Epithelial cell of esophagus (primary cell): ENCODE measurements around the gene DIP2A.

Experiments
- DNase-seq: peaks from one replicate; pipeline ENCODE4 v3.0.0; 2010; ENCODE audit warnings: low read depth
- H3K4me3 ChIP-seq: 2 replicates; pipeline ENCODE4 v1.5.1; 2011; ENCODE audit warnings: mild to moderate bottlenecking, low read length, control low read depth
- TF ChIP-seq, protein P1 (sequence below): IDR thresholded peaks from 2 replicates; pipeline ENCODE4 v1.5.1; 2011; ENCODE audit warnings: low read depth, mild to moderate bottlenecking, low read length, control low read depth, inconsistent platforms; ENCODE audit not compliant: insufficient read depth; ENCODE audit errors: missing control alignments

DIP2A gene

DNA sequence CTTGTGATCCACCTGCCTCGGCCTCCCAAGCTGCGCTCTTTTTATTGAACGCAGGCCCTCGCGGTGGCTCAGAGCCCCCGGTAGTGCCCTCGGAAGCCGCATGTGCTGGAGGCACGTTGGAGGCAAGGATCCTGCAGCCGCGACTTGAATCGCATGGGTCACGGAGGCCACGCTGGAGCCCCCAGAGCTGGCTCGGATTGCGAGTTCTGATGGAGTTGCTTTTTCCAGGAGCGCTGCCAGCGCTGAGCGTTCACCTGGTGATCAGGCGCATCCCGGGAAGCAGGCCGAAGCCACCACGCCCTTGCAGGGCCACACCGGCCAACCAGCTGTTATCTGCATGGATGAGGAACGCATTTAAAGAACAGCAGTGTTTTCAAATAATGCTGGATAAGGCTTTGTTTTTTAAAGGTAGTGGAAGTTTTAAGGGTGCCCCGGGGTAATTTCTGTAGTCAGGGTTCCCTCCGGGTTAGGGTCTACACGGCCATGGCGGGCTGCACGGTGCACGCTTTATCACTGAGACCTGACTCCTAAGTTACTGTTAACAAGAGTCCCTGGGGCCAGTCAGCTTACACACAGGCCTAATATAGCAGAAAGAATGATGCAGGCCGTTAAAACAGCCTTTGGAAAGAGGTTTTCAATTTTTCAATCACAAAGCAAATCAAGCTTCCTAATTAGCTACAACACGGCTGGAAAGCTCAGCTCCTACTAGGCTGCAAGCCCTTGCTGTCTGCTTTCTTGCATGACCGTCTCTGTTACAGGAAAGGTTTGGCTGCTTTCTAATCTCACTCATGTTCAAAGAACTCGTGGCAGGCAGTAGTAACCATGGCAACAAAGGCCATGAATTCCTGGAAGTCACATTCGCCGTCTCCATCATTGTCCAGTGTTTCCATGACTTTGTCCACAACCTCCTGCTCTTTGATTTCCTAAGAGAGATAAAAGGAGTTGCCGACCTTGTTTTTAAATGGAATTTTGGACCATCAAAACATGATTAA lies 140.2 kb downstream of the DIP2A start:
- TF ChIP-seq, protein P1, sequence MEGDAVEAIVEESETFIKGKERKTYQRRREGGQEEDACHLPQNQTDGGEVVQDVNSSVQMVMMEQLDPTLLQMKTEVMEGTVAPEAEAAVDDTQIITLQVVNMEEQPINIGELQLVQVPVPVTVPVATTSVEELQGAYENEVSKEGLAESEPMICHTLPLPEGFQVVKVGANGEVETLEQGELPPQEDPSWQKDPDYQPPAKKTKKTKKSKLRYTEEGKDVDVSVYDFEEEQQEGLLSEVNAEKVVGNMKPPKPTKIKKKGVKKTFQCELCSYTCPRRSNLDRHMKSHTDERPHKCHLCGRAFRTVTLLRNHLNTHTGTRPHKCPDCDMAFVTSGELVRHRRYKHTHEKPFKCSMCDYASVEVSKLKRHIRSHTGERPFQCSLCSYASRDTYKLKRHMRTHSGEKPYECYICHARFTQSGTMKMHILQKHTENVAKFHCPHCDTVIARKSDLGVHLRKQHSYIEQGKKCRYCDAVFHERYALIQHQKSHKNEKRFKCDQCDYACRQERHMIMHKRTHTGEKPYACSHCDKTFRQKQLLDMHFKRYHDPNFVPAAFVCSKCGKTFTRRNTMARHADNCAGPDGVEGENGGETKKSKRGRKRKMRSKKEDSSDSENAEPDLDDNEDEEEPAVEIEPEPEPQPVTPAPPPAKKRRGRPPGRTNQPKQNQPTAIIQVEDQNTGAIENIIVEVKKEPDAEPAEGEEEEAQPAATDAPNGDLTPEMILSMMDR, result no peak
- no peak for DNase-seq

DNA sequence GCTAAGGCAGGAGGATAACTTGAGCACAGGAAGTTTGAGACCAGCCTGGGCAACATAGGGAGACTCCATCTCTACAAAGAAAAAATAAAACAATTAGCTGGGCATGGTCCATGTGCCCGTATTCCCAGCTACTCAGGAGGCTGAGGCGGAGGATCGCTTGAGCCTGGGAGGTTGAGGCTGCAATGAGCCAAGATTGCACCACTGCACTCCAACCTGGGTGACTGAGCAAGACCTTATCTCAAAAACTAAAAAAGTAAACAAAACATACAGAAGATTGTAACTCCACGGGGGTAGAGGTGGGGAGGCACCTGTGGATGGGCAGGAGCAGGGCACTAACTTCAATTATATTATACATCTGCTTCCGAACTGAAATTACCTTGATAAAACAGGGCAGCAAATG lies 141.6 kb downstream of the DIP2A start:
- H3K4me3 ChIP-seq, result no peak overlapping the region
- TF ChIP-seq, protein P1, result no peak
- no peak for DNase-seq

More for the DNA sequence above, 140.2 kb downstream of the DIP2A start:
- H3K4me3 ChIP-seq, result no peak overlapping the region

GRCh38 chr21:46600978-46601377 lies 142.3 kb downstream of the DIP2A start:
- no peak overlapping the region for H3K4me3 ChIP-seq
- no peak for DNase-seq
- TF ChIP-seq, protein P1, result no peak

GRCh38 chr21:46603228-46603627 lies 144.5 kb downstream of the DIP2A start:
- no peak overlapping the region for H3K4me3 ChIP-seq
- TF ChIP-seq, protein P1, result no peak
- DNase-seq, result peak; percentile 11

DNA sequence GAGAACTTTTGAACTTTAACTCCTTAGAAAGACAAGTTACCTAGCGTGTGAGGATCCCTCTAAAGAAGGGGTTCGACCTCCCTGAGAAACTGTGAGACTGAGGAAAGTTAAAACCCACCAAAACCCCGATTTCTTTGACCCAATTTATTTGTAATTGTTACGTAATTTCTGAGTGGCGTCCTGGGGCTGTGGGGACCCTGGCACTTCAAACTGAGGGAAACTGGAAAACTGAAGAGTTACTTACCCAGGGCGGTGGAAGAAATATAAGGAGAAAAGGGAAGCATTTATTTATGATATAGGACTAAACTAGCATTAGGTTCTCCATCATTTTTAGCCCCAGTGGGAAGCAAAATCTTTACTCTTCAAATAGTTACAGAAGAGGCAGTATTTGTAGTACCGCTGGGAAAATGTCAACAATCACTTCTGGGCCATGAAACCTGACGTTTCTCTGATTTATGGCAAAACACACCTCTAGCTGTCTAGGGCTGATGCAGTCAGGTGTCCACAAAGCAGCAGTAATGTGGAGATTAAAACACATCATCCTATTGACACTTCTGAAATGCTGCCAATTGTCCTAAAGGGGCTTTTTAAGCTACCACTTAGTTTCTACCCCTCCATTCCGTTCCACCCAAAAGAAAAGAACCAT lies 145.8 kb downstream of the DIP2A start:
- H3K4me3 ChIP-seq, result no peak overlapping the region

DNA sequence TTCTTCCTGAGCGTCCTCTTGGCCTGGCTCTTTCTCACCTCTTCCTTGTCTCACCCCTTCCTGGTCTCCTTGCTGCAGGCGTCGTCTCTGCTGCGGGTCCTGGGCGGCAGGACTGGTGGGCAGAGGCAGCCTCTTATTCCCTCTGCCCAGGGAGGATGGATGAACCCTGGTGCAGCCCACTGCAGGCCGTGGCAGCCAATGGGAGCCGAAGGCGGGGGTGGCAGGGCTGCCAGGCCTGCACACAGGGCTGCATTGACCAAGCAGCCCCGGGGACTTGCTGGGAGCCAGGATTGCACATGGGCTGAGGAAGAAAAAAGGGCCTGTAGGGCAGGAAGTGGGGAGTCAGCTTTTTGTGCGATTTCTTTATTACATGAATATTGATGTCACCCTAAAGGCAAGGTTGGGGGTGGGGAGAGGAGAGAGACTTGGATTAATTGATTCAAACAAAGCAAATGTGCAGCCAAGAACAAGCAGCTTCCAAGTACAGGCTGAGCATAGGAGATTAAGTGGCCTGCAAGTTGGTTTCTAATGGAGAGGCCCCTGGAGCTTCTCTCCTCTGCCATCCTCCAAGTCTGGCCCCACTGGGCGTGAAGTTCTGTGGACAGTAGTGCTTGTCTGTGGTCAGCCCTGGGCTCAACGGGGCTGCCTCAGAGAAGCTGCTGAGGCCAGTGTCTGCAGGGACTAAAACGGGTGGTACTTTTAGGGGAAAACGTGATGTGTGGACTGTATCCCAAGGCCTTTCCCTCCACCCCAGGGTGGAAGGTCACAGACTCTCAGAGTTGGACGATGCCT lies 146.5 kb downstream of the DIP2A start, which contains the start of gene S100B:
TSS of gene S100B (minus strand) at position 108 of the 792 bp plus-strand sequence. CDS start 2,667 bp downstream, outside the sequence.
- H3K4me3 ChIP-seq, result no peak within 1 kb of the TSS
- TF ChIP-seq, protein P1, result no peak
- no peak for DNase-seq

More for the DNA sequence above, 145.8 kb downstream of the DIP2A start:
- DNase-seq, result no peak
- TF ChIP-seq, protein P1, result no peak
